Measurements from ENCODE around the gene FXR2.

Gene FXR2

DNA sequence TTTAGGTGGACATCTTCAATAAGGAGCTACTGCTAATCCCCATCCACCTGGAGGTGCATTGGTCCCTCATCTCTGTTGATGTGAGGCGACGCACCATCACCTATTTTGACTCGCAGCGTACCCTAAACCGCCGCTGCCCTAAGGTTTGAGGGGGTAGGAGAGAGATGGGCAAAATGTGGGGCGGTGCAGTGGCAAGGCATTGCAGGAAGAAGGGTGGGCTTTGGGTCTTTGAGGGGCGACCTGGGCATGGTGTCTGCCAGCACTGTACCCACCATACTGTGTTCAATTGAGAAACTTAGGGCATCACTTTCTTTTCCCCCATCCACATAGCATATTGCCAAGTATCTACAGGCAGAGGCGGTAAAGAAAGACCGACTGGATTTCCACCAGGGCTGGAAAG lies 44.3 kb downstream of the FXR2 start:
- no peak for DNase-seq (ENCODE audit: low spot score)

DNA sequence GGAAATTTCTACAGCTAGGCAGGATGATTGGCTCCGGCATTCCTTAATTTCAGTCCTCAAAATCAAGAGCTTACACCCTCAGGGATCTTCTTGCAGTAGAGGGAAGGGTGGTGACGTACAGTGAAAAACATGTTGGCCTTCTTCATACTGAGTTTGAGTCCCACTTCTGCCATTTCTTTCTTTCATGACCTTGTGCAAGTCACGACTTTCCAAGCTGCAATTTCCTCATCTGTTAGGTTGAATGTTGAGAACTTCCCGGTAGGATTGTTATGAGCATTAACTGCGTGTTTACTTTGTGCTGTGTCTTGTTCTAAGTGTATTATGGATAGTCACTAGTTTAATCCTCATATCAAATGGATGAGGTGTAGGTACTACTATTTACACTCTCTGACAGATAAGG lies 45.1 kb downstream of the FXR2 start:
- no peak for DNase-seq (ENCODE audit: low spot score)

DNA sequence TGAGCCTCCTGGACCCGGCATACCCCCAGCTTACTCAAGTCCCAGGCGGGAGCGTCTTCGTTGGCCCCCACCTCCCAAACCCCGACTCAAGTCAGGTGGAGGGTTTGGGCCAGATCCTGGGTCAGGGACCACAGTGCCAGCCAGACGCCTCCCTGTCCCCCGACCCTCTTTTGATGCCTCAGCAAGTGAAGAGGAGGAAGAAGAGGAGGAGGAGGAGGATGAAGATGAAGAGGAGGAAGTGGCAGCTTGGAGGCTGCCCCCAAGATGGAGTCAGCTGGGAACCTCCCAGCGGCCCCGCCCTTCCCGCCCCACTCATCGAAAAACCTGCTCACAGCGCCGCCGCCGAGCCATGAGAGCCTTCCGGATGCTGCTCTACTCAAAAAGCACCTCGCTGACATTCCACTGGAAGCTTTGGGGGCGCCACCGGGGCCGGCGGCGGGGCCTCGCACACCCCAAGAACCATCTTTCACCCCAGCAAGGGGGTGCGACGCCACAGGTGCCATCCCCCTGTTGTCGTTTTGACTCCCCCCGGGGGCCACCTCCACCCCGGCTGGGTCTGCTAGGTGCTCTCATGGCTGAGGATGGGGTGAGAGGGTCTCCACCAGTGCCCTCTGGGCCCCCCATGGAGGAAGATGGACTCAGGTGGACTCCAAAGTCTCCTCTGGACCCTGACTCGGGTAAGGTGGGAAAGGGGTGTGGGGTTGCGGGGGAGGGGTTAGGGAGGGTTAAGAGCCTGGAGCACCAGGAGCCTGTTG lies 51.4 kb downstream of the FXR2 start:
- DNase-seq (ENCODE audit: low spot score): peak; percentile 69

- peak; percentile 46 for DNase-seq (ENCODE audit: low spot score)
Observed at GRCh38 chr17:7562208-7562605, 52.5 kb downstream of the FXR2 start.

- DNase-seq (ENCODE audit: low spot score): peak; percentile 91
Observed at GRCh38 chr17:7561589-7562207, 53.0 kb downstream of the FXR2 start, which contains the start of gene SENP3. TSS of gene SENP3 (plus strand) at chr17:7561919. CDS start at chr17:7563077, 1,158 bp downstream.

DNA sequence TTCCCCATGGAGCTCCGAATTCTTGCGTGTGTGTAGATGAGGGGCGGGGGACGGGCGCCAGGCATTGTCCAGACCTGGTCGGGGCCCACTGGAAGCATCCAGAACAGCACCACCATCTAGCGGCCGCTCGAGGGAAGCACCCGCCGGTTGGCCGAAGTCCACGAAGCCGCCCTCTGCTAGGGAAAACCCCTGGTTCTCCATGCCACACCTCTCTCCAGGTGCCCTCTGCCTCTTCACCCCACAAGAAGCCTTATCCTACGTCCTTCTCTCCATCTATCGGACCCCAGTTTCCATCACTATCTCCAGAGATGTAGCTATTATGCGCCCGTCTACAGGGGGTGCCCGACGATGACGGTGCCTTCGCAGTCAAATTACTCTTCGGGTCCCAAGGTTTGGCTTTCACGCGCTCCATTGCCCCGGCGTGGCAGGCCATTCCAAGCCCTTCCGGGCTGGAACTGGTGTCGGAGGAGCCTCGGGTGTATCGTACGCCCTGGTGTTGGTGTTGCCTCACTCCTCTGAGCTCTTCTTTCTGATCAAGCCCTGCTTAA lies 53.6 kb downstream of the FXR2 start:
- DNase-seq (ENCODE audit: low spot score): peak; percentile 89

DNA sequence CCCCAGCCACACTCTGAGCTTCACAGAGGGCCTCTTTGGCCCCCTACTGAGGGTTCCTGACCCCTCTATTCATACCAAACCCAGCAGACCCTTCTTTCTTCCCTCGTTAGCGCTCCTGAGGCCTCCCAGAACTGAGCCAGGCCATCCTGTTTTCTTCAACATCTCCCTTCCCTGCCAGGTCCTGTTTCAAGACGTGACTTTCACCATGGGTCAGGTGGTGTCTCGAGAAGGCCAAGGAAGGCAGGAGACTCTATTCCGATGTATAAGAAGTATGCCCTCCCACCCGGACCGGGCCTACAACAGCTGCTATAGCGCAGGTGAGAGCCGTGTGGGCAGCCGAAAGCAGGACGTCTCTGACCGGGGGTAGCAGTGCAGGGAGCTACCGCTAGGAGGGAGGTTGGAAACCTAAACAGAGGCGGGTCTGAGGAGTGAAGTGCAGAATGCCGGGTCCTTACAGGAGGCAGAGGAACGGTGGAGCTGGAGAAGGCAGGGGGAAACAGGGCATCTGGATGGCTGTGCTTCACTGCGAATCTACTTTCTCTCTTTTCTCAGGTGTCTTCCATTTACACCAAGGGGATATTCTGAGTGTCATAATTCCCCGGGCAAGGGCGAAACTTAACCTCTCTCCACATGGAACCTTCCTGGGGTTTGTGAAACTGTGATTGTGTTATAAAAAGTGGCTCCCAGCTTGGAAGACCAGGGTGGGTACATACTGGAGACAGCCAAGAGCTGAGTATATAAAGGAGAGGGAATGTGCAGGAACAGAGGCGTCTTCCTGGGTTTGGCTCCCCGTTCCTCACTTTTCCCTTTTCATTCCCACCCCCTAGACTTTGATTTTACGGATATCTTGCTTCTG lies 54.3 kb downstream of the FXR2 start:
- DNase-seq (ENCODE audit: low spot score): peak; percentile 68

DNA sequence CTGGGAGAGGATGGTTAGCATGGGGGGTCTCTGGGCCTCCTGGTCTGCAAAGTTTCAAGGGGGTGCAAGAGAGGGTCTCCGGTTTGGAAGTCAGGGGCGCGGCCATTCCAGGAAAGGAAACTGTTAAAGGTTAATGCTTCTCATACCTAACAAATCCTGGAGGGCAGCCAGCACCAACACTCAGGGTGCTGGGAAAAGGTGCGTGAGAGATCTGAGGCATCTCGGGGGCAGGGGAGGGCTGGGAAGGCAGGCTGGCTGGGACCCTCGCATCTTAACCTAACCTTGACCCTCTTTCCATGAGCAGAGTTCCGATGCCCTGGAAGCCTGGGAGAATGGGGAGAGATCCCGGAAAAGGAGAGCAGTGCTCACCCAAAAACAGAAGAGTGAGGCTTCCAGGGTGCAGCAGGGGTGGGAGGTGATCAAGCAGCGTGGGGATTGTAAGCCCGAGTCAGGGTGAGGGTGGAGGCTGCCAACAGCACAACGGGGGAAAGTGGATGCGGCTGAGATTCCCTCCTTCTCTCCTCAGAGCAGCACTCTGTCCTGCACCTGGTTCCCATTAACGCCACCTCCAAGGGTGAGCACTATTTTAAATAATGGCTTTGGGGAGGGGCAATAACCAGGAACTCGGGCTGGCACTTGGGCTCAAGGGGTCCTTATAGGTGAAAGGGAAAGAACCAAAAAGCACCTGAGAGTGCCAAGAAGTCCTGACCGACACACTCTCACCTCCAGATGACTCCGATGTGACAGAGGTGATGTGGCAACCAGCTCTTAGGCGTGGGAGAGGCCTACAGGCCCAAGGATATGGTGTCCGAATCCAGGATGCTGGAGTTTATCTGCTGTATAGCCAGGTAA lies 55.2 kb downstream of the FXR2 start:
- no peak for DNase-seq (ENCODE audit: low spot score)

GRCh38 chr17:7558544-7559319 lies 56.0 kb downstream of the FXR2 start, which contains the start of gene TNFSF13:
TSS of gene TNFSF13 (plus strand) at chr17:7558750. CDS start at chr17:7559040, 290 bp downstream.
- DNase-seq (ENCODE audit: low spot score): no peak

DNA sequence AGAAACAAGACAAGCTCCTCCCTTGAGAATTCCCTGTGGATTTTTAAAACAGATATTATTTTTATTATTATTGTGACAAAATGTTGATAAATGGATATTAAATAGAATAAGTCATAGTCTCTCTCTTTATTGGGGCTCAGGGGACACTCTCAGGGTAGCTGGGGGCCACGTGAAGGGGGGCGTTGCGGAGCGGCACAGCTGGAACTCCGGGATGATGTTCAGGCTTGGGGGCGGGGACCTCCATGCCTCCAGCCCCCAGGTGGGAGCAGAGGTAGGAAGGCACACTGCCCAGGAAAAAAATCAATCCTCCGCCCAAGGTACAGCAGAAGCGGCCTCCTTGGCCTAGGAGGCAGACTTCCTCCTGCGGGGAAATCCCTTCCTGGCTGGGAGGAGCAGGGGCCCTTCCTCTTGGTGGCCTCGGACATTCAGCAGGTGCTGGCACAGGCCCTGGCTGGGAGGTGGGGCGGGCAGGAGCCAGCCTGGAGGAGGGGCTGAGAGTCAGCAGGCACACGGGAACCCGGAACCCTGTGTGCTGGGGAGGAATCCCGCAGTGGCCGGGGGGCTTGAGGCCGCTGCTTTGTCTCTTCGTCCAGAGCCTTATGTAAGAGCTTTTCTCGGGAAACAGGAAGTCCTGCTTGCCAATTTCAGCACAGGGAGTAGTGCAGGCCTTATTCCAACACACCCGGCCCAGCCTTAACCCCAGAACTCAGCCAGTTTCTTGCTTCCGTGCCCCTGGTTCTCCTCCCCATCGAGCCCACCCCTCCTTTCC lies 56.7 kb downstream of the FXR2 start:
- DNase-seq (ENCODE audit: low spot score): no peak

GRCh38 chr17:7557147-7557764 lies 57.4 kb downstream of the FXR2 start:
- no peak for DNase-seq (ENCODE audit: low spot score)

DNA sequence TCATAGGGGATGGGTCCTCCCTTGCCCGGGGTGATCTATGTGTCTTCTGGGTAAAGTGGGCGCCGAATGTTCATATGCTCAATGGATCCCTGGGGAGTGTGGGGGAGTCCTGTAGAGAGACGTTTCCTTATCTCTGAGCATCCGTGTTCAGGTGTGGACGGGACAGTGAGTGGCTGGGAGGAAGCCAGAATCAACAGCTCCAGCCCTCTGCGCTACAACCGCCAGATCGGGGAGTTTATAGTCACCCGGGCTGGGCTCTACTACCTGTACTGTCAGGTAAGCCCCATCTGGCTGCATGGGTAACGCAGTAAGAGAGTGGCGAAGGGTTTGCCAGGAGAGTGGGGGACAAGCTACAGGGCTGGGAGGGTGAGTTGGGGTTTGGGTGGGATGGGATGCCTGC lies 58.1 kb downstream of the FXR2 start:
- no peak for DNase-seq (ENCODE audit: low spot score)

GRCh38 chr17:7555320-7555948 lies 59.3 kb downstream of the FXR2 start:
- DNase-seq (ENCODE audit: low spot score): no peak

- no peak for DNase-seq (ENCODE audit: low spot score)
Observed at GRCh38 chr17:7553356-7553755, 61.3 kb downstream of the FXR2 start.

GRCh38 chr17:7552621-7553051 lies 62.1 kb downstream of the FXR2 start:
- no peak for DNase-seq (ENCODE audit: low spot score)

- no peak for DNase-seq (ENCODE audit: low spot score)
Observed at GRCh38 chr17:7551396-7551795, 63.3 kb downstream of the FXR2 start.

GRCh38 chr17:7550344-7550743 lies 64.4 kb downstream of the FXR2 start:
- no peak for DNase-seq (ENCODE audit: low spot score)

DNA sequence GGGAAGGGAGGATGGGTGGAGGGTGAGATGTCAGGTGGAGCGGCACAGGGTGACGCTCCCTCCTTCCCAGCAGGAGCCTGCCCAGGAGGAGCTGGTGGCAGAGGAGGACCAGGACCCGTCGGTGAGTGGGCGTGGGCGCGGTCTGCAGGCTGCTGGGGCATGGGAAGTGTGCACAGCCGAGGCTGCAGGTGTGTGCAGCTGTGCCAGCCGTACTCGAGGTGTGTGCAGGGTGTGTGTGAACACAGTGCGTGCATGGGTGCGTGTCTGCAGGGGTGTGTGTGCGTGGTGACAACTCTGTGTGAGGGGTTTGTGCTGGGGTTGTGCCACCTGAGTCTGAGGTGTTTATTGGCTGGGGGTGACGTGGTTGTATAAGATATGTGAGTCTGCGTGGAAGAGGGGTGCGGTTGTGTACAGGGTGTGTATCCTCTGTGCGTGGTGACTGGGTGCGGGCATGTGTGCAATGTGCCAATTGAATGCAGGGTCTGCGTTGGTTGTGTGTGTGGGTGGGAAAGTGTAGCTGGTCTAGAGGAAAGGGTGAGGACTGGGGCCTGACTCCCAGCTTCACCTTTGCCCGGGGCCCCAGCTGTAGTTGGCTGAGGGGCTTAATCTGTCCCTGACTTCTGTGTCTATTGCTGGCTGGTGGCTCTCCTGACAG lies 65.2 kb downstream of the FXR2 start:
- no peak for DNase-seq (ENCODE audit: low spot score)
